B cell (primary cell): ENCODE measurements around the gene LMAN1L.

ENCODE experiments used
- EZH2 ChIP-seq: IDR thresholded peaks from 2 replicates; pipeline ENCODE4 v1.6.1; 2012; ENCODE audit warnings: borderline replicate concordance, low read depth, mild to moderate bottlenecking, moderate library complexity, low read length; ENCODE audit not compliant: insufficient read depth, poor library complexity, severe bottlenecking
- TF ChIP-seq, protein P1 (sequence below): fragments of 200-600 bp; IDR thresholded peaks from one replicate; pipeline ENCODE4 v1.8.0; 2022; ENCODE audit warnings: antibody characterized with exemption, mild to moderate bottlenecking

DNA sequence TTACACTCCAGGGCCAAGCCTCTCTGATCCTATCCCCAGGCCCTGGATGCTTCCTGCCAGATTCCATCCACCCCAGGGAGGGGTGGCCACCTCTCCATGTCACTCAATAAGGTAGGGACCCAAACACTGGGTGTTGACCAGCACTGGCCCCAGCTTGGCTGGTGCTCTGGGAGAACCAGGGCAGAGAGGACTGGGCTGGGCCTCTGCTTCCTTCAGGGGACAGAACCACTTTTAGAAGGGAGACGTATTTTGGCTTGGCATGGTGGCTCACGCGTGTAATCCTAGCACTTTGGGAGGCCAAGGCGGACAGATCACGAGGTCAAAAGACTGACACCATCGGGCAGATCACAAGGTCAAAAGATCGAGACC, 9.1 kb downstream of the LMAN1L start:
- TF ChIP-seq, protein P1, sequence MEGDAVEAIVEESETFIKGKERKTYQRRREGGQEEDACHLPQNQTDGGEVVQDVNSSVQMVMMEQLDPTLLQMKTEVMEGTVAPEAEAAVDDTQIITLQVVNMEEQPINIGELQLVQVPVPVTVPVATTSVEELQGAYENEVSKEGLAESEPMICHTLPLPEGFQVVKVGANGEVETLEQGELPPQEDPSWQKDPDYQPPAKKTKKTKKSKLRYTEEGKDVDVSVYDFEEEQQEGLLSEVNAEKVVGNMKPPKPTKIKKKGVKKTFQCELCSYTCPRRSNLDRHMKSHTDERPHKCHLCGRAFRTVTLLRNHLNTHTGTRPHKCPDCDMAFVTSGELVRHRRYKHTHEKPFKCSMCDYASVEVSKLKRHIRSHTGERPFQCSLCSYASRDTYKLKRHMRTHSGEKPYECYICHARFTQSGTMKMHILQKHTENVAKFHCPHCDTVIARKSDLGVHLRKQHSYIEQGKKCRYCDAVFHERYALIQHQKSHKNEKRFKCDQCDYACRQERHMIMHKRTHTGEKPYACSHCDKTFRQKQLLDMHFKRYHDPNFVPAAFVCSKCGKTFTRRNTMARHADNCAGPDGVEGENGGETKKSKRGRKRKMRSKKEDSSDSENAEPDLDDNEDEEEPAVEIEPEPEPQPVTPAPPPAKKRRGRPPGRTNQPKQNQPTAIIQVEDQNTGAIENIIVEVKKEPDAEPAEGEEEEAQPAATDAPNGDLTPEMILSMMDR = no peak
- no peak for TF ChIP-seq EZH2
